HG03469 (cell line): ENCODE results near the gene ADGRG1.
A peak's percentile ranks its signal among the peaks of the same experiment; 100 is the strongest.

ENCODE experiments used
- ATAC-seq: cut with Tn5 transposase; IDR thresholded peaks from one replicate; pipeline ENCODE4 v1.9.1; 2021; ENCODE audit warnings: mild to moderate bottlenecking, moderate library complexity, moderate number of reproducible peaks; ENCODE audit not compliant: unreplicated experiment

ADGRG1 gene

GRCh38 chr16:57680842-57681375, 52.5 kb downstream of the ADGRG1 start:
- ATAC-seq: no peak

GRCh38 chr16:57681950-57682728, 53.7 kb downstream of the ADGRG1 start:
- no peak for ATAC-seq

- ATAC-seq: no peak
Measured at GRCh38 chr16:57682809-57683635, 54.6 kb downstream of the ADGRG1 start.

- ATAC-seq: no peak
Measured at GRCh38 chr16:57683636-57684545, 55.5 kb downstream of the ADGRG1 start.

- no peak for ATAC-seq
Measured at GRCh38 chr16:57684626-57685358, 56.4 kb downstream of the ADGRG1 start.

- no peak for ATAC-seq
Measured at GRCh38 chr16:57685633-57686032, 57.2 kb downstream of the ADGRG1 start.

- no peak for ATAC-seq
Measured at GRCh38 chr16:57686577-57686976, 58.1 kb downstream of the ADGRG1 start.

- ATAC-seq: no peak
Measured at GRCh38 chr16:57687363-57687929, 59.0 kb downstream of the ADGRG1 start.

- no peak for ATAC-seq
Measured at GRCh38 chr16:57688487-57688986, 60.1 kb downstream of the ADGRG1 start.

- ATAC-seq: no peak
Measured at GRCh38 chr16:57688987-57689761, 60.7 kb downstream of the ADGRG1 start.

- peak; percentile 46 for ATAC-seq
Measured at GRCh38 chr16:57689762-57690558, 61.5 kb downstream of the ADGRG1 start.

GRCh38 chr16:57690782-57691471, 62.5 kb downstream of the ADGRG1 start:
- ATAC-seq: no peak

- ATAC-seq: no peak
Measured at GRCh38 chr16:57692636-57693035, 64.2 kb downstream of the ADGRG1 start.

- ATAC-seq: no peak
Measured at GRCh38 chr16:57693550-57693949, 65.1 kb downstream of the ADGRG1 start.

- no peak for ATAC-seq
Measured at GRCh38 chr16:57694231-57694724, 65.8 kb downstream of the ADGRG1 start.

GRCh38 chr16:57694725-57695679, 66.6 kb downstream of the ADGRG1 start, which contains the start of gene DRC7:
TSS of gene DRC7 (plus strand) at chr16:57694806. CDS start at chr16:57697950, 3,144 bp downstream.
- no peak for ATAC-seq
